ENCODE measurements around the gene MRPL43. TPM values are rescaled to one million over a fixed set of nuclear protein-coding genes. Genes with fewer than 3 reads are reported as not detected.
A peak's percentile ranks its signal among the peaks of the same experiment; 100 is the strongest.

Gene MRPL43
- total and polyA plus RNA-seq, 2 donors (not counting 3 experiments of a cell fraction or from before 2014, with no cell fraction given), result 75.0 to 144 TPM

DNA sequence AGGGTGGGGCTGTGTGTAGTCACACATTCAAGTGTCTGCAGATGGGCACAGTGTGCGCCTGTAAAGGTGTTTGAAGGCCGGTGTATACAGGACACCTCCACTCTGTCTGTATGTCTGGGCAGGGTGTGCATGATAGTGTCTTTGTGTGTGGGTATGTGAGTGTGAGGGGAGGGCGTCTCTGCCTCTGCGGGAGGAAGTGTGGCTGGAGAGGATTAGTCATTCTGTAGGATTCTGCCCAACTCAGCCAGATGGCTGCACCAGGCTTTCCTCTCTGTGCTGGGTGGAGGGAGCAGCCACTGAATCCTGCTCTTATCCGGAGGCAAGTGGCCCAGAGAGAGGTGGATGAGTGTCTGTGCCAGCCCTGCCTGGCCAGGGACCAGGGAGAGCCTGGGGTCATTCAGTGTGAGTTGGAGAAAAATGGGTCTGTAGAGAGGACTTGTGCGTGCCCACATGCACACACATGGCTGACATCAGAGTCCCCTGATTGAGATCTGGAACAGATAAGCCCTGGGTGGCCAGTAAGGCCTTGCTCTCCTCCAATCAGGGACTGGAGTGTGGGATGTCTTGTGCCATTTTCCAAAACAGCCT, 45.4 kb upstream of the MRPL43 start:
- TF ChIP-seq POLR2A (IDR thresholded peaks at IDR 0.05; ENCODE audit: low read depth, low read length) (peak; percentile 78), FOS (IDR thresholded peaks at IDR 0.05; ENCODE audit: borderline replicate concordance, insufficient read depth, low read length) (peak; percentile 70), MYC (IDR thresholded peaks at IDR 0.05; ENCODE audit: low read depth, low read length) (peak; percentile 40), EZH2 (IDR thresholded peaks at IDR 0.05; ENCODE audit: borderline replicate concordance, low read depth, low read length, severe bottlenecking) (no peak), JUN (IDR thresholded peaks at IDR 0.05; ENCODE audit: borderline replicate concordance, insufficient read depth, insufficient read length, low read depth) (peak; percentile 68), POLR2AphosphoS5 (IDR thresholded peaks at IDR 0.05; ENCODE audit: insufficient read depth, low read depth, low read length) (peak; percentile 85), GATA2 (IDR thresholded peaks at IDR 0.05; ENCODE audit: insufficient read depth, insufficient read length, low read depth, low read length) (peak; percentile 93)
- TF ChIP-seq, protein P1, sequence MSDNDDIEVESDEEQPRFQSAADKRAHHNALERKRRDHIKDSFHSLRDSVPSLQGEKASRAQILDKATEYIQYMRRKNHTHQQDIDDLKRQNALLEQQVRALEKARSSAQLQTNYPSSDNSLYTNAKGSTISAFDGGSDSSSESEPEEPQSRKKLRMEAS (IDR thresholded peaks at IDR 0.05; ENCODE audit: insufficient read depth, insufficient read length), result no peak
- TF ChIP-seq, protein P2, sequence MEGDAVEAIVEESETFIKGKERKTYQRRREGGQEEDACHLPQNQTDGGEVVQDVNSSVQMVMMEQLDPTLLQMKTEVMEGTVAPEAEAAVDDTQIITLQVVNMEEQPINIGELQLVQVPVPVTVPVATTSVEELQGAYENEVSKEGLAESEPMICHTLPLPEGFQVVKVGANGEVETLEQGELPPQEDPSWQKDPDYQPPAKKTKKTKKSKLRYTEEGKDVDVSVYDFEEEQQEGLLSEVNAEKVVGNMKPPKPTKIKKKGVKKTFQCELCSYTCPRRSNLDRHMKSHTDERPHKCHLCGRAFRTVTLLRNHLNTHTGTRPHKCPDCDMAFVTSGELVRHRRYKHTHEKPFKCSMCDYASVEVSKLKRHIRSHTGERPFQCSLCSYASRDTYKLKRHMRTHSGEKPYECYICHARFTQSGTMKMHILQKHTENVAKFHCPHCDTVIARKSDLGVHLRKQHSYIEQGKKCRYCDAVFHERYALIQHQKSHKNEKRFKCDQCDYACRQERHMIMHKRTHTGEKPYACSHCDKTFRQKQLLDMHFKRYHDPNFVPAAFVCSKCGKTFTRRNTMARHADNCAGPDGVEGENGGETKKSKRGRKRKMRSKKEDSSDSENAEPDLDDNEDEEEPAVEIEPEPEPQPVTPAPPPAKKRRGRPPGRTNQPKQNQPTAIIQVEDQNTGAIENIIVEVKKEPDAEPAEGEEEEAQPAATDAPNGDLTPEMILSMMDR (IDR thresholded peaks at IDR 0.05; ENCODE audit: extremely low read depth in 1 of 2, insufficient read depth in 1 of 2, low read depth in 1 of 2, low read length in 2 of 2), result no peak
- Histone ChIP-seq H3K9me3 (replicated peaks; ENCODE audit: control insufficient read depth, insufficient read depth, low read length) (no peaks in the 10 kb centered on the region), H2AFZ (ENCODE audit: low read depth, low read length) (peak overlapping the region; percentile 94), H3K36me3 (ENCODE audit: control insufficient read depth in 2 of 2, extremely low read depth in 1 of 2, insufficient read depth in 2 of 2, low read length in 2 of 2) (peaks cover 15 to 25% of the 10 kb centered on the region in 2 experiments), H3K4me3 (replicated peaks in 1 of 3; ENCODE audit: insufficient read depth in 1 of 3, low read depth in 1 of 3, low read length in 3 of 3) (peak overlapping the region; percentile 48 to 77 (median 71)), H3K27me3 (ENCODE audit: control insufficient read depth in 2 of 2, insufficient read depth in 2 of 2, low read length in 2 of 2) (peaks cover 0 to 9% of the 10 kb centered on the region in 2 experiments), H4K20me1 (replicated peaks; ENCODE audit: control insufficient read depth, extremely low read depth, insufficient read depth, low read length) (no peaks in the 10 kb centered on the region), H3K27ac (ENCODE audit: insufficient read depth, low read depth, low read length) (peak overlapping the region; percentile 91), H3K4me2 (ENCODE audit: insufficient read depth, low read length) (peak overlapping the region; percentile 66), H3K79me2 (ENCODE audit: control insufficient read depth, insufficient read depth, low read length) (peaks cover 11% of the 10 kb centered on the region), H3K9me1 (replicated peaks; ENCODE audit: control insufficient read depth, extremely low read depth, insufficient read depth, low read length) (no peaks in the 10 kb centered on the region), H3K4me1 (ENCODE audit: control insufficient read depth, extremely low read depth, insufficient read depth, low read length) (peaks cover 16% of the 10 kb centered on the region), H3K9ac (replicated peaks; ENCODE audit: extremely low read depth, insufficient read depth, low read length) (peak overlapping the region; percentile 90)
- DNase-seq (ENCODE audit: low read depth, low spot score) (peak; percentile 94), FAIRE-seq (peak; percentile 98)
- dilution Hi-C loops (cut with MboI; ENCODE audit: extremely low pct_ligation_motif_present, low sequenced_read_pairs), result no loop called here
- ChIA-PET CTCF (interaction anchor here (1.0 to 6.3 kb wide), 11 partner anchors 8 to 109 kb away, joined by 3 to 74 read pairs (median 7); partner anchors contain the start of gene KAZALD1), POLR2A (no interaction called here)
- BruUV-seq (replicated peaks), result TSS peak; percentile 40
- intact Hi-C loops (cut with micrococcal nuclease), result loop anchor here (1.0 to 5.0 kb wide), 4 partner anchors 9 to 35 kb away; no protein-coding TSS in a partner anchor
